ENCODE measurements around the gene TUNAR. TPM values are rescaled to one million over a fixed set of nuclear protein-coding genes. Genes with fewer than 3 reads are reported as not detected.

Gene TUNAR
- total RNA-seq, 6 donors from 2014 or later, result 0.10 TPM; not detected in 5

Other genes with a start within 250 kb of the TUNAR start
- gene TCL1B, start 190.4 kb upstream of the TUNAR start, total RNA-seq, result not detected
- gene TCL1A, start 162.7 kb upstream of the TUNAR start, total RNA-seq, result under 1 TPM in 4 of 6 donors, not detected in 2; 0.20 to 0.69 (median 0.32) TPM
- 10 to 100 TPM; 36.7 to 64.6 (median 59.6) TPM for gene C14orf132, start 162.5 kb downstream of the TUNAR start, total RNA-seq

Data from upper lobe of left lung (tissue), 6 donors.